Stimulated activated CD8-positive, alpha-beta memory T cell treated with anti-CD3 and anti-CD28 coated beads, Interleukin-7, amount 100 ng/mL, for 24 hours (primary cell): Measurements from ENCODE around the gene PGPEP1.

Source experiments
- DNase-seq: peaks from one replicate; pipeline ENCODE4 v3.0.0-alpha.2; 2020; ENCODE audit warnings: low read depth

Gene PGPEP1

GRCh38 chr19:18340190-18340989 lies at the start of gene PGPEP1:
Gene PGPEP1, plus strand, starts transcription at chr19:18340598. Its CDS starts 84 bp downstream, at chr19:18340682.
- DNase-seq, result peak; percentile 35

DNA sequence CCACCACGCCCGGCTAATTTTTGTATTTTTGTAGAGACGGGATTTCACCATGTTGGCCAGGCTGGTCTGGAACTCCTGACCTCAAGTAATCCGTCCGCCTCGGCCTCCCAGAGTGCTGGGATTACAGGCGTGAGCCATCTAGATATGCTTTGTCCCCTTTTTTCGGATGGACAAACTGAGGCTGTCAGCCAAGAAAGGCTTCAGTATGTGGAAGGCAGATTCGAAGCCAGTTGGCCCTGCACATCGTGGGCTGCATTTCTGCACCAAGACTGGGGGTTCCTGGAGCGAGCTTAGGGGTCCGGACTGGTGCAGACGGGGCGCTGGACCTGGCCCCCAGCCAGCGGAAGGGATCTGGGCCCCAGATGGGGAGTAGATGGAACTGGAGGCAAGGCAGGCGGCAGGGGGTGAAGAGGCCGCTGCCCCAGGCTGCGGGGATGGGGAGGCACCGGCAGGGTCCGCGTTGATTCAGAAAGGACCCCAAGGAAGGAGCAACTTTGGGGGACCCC lies 49.3 kb upstream of the PGPEP1 start:
- no peak for DNase-seq

- peak; percentile 74 for DNase-seq
These were observed 48.6 kb upstream of the PGPEP1 start for GRCh38 chr19:18291590-18292461.

- no peak for DNase-seq
These were observed 48.0 kb upstream of the PGPEP1 start for GRCh38 chr19:18292462-18292809.

GRCh38 chr19:18292810-18293641 lies 47.4 kb upstream of the PGPEP1 start:
- DNase-seq, result no peak

GRCh38 chr19:18293642-18294466 lies 46.5 kb upstream of the PGPEP1 start:
- DNase-seq, result no peak

- DNase-seq, result peak; percentile 77
These were observed 45.9 kb upstream of the PGPEP1 start for GRCh38 chr19:18294467-18294864.

DNA sequence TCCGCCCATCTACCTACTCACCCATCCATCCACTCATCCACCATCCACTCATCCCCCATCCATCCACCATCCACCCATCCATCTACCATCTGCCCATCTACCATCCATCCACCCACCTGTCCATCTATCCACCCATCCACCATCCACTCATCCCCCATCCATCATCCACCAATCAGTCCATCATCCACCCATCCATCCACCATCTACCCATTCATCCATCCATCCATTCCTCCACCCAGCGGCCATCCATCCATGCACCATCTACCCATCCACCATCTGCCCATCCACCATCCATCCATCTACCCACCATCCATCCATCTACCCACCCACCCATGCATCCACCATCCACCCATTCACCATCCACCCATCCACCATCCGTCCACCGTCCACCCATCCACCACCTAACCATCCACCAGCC lies 45.4 kb upstream of the PGPEP1 start:
- no peak for DNase-seq

DNA sequence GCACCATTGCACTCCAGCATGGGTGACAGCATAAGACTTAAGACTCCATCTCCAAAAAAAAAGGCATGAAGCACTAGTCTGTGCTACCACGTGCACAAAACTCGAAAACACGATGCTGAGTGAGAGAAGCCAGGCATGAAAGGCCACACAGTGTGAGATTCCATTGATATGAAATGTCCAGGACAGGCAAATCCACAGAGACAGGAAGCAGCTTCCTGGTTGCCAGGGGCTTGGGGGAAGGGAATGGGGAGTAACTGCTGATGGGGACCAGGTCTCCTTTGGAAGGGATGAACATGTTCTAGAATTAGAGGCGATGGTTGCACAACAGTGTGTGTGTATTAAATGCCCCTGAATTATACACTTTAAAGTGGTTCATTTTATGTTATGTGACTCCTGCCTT lies 43.1 kb upstream of the PGPEP1 start:
- DNase-seq, result no peak

GRCh38 chr19:18298601-18299000 lies 41.8 kb upstream of the PGPEP1 start:
- no peak for DNase-seq

DNA sequence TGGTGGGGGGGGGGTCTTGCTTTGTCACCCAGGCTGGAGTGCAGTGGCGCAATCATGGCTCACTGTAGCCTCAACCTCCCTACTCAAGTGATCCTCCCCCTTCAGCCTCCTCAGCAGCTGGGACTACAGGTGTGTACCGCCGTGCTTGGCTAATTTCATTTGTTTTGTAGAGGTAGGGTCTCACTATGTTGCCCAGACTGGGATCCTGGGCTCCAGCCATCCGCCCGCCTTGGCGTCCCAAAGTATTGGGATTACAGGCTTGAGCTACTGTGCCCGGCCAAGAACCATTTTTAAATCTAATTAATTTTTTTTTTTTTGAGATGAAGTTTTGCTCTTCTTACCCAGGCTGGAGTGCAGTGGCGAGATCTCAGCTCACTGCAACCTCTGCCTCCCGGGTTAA lies 40.7 kb upstream of the PGPEP1 start:
- no peak for DNase-seq

DNA sequence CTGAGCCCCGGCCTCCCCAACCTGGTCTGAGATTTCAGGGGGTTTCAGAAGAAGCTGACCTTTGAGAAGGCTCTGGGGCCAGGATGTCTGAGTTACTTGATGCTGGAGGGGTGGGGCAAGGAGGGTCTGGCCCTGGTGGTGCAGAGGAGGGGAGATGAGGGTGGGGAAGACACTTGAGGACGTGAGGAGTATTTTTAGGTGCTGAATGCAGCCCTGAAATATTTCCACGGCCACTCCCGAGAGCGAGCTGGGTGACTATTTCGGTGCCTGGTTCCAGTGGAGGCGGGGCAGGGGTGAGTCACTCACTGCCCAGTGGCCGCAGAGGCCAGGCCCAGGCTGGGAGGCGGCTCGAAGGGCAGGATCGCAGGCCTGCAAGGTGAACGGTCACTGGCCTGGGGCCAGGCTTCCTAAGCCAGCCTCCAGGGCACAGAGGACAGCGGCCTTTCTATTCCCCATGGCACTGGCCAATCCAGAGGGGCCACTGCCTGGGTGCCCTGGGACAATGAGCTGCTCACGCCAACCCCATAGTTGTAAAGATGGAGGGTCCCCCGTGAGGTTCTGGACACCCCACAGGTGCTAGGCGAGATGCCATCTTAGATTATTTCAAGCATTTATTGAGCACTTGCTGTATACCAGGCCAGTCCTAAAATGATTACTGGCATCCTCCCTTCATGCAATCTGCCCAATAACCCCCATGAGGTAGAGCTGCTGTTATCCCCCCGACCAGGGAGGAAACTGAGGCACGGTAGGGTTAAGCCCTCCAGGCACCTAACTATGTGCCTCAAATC lies 39.3 kb upstream of the PGPEP1 start:
- DNase-seq, result no peak

GRCh38 chr19:18301718-18302111 lies 38.7 kb upstream of the PGPEP1 start:
- no peak for DNase-seq

DNA sequence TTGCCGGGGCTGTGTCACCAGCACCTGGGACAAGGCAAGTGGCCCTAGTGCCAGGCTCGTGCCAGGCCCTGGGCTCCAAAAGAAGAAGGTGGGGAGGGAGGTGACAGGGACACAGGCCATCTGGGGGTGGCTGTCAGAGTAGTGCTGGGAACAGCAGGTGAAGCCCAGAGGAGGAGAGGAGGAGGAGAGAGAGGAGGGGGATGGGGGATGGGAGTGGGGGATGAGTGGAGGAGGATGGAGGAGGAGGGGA lies 36.3 kb upstream of the PGPEP1 start:
- no peak for DNase-seq

GRCh38 chr19:18304458-18305310 lies 35.7 kb upstream of the PGPEP1 start:
- DNase-seq, result peak; percentile 65

DNA sequence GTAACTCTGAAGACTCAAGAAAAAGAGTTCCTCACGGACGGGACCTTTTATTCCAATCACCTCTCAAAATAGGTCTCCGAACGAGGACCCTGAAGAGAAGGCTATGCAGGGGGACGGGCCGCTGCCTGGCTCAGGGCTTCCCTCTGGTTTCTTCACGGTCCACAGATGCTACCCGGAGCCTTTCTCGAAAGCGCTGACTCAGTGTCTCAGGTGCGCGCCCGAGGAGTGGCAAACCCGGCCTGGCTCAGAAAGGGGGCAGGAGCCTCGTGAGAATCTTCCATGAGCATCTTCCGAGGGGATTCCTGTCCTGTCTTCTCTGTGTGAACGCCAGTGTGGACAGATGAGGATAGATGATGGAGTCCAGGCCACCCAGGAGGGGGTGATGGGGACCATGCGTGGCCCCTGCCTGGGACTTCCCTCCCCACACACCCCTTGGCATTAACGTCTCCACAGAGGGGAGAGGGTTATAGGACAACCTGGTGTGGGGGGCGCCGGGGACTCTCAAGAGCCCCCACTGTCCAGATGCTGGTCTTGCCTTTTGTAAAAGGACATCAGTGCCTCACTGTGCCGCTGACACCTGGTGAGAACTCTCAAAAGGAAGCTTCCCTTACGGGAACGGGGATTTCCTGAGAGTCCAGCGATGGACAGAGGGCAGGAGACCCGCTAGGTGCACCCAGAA lies 34.0 kb upstream of the PGPEP1 start:
- no peak for DNase-seq

GRCh38 chr19:18306888-18307260 lies 33.5 kb upstream of the PGPEP1 start:
- DNase-seq, result no peak

GRCh38 chr19:18307271-18307681 lies 33.1 kb upstream of the PGPEP1 start:
- DNase-seq, result no peak
